DMS114 treated with DMSO at 0.1 percent for 48 hours (cell line): Measurements from ENCODE around the gene KRR1.
"Not testable (repeated sequence)": the region's sequence is repeated elsewhere in the genome, so short reads cannot be mapped to it uniquely, and the experiment has no call there.

Experiments
- DNase-seq: peaks from one replicate; lab custom pipeline; 2025; ENCODE audit not compliant: unreplicated experiment; lab: John Stamatoyannopoulos, UW

Gene KRR1

GRCh38 chr12:75526655-75527511 is 15.5 kb upstream of the KRR1 start:
- DNase-seq, result peak; percentile 57

GRCh38 chr12:75525263-75525662 is 13.9 kb upstream of the KRR1 start:
- DNase-seq, result no peak

- DNase-seq, result not testable (repeated sequence)
Observed at GRCh38 chr12:75522124-75522523, 10.7 kb upstream of the KRR1 start.

- not testable (repeated sequence) for DNase-seq
Observed at GRCh38 chr12:75521224-75521623, 9.8 kb upstream of the KRR1 start.

GRCh38 chr12:75509621-75510020 is 1.8 kb downstream of the KRR1 start:
- DNase-seq, result no peak

GRCh38 chr12:75508159-75508558 is 3.2 kb downstream of the KRR1 start:
- DNase-seq, result no peak

- no peak for DNase-seq
Observed at GRCh38 chr12:75507086-75507485, 4.3 kb downstream of the KRR1 start.

GRCh38 chr12:75505706-75506312 is 5.6 kb downstream of the KRR1 start:
- DNase-seq, result peak; percentile 15

GRCh38 chr12:75503866-75504265 is 7.5 kb downstream of the KRR1 start:
- DNase-seq, result no peak

- no peak for DNase-seq
Observed at GRCh38 chr12:75503459-75503858, 8.0 kb downstream of the KRR1 start.

GRCh38 chr12:75491169-75491568 is 20.2 kb downstream of the KRR1 start:
- no peak for DNase-seq

GRCh38 chr12:75489613-75490210 is 21.7 kb downstream of the KRR1 start:
- DNase-seq, result no peak

- no peak for DNase-seq
Observed at GRCh38 chr12:75489187-75489586, 22.2 kb downstream of the KRR1 start.

GRCh38 chr12:75488553-75488952 is 22.9 kb downstream of the KRR1 start:
- no peak for DNase-seq

GRCh38 chr12:75487308-75487707 is 24.1 kb downstream of the KRR1 start:
- DNase-seq, result no peak

GRCh38 chr12:75484450-75484849 is 27.0 kb downstream of the KRR1 start:
- not testable (repeated sequence) for DNase-seq

- DNase-seq, result no peak
Observed at GRCh38 chr12:75483431-75483830, 28.0 kb downstream of the KRR1 start.

- no peak for DNase-seq
Observed at GRCh38 chr12:75482646-75483045, 28.8 kb downstream of the KRR1 start.

GRCh38 chr12:75481774-75482173 is 29.6 kb downstream of the KRR1 start:
- DNase-seq, result no peak

GRCh38 chr12:75481013-75481705 is 30.2 kb downstream of the KRR1 start:
- DNase-seq, result no peak

- DNase-seq, result no peak
Observed at GRCh38 chr12:75480469-75480949, 30.9 kb downstream of the KRR1 start, which contains the start of gene GLIPR1. TSS of gene GLIPR1 (plus strand) at chr12:75480755. CDS start at chr12:75480881, 126 bp downstream.
